H7 (cell line): ENCODE results near the gene RIN1. TPM values are rescaled to one million over a fixed set of nuclear protein-coding genes. Genes with fewer than 3 reads are reported as not detected.
A peak's percentile ranks its signal among the peaks of the same experiment; 100 is the strongest.
"Not testable (repeated sequence)": the region's sequence is repeated elsewhere in the genome, so short reads cannot be mapped to it uniquely, and the experiment has no call there.

ENCODE experiments used
- DNase-seq: peaks from one replicate; pipeline ENCODE4 v3.0.0; 2012
- H3K27me3 ChIP-seq: 2 replicates; pipeline ENCODE4 v1.6.0; 2011; ENCODE audit warnings: mild to moderate bottlenecking, low read length; ENCODE audit not compliant: control insufficient read depth, insufficient read depth
- H3K36me3 ChIP-seq: replicated peaks from 2 replicates; pipeline ENCODE4 v1.5.1; 2011; ENCODE audit warnings: low read length; ENCODE audit not compliant: control insufficient read depth, insufficient read depth
- H3K4me3 ChIP-seq: 2 replicates; pipeline ENCODE4 v1.5.1; 2011; ENCODE audit warnings: low read depth, mild to moderate bottlenecking, control low read depth, low read length, moderate library complexity; ENCODE audit not compliant: insufficient read depth
- total RNA-seq: library from RNA; depleted of rRNA; stranded (reverse); fragments of >200 nt; shearing (Covaris generic); gene quantifications from 2 replicates; pipeline ENCODE4 v1.2.3, GENCODE V29; 2014; rRNA removed

The RIN1 gene
- total RNA-seq = 7.2 and 9.6 TPM in 2 replicates

- peak; percentile 95 for DNase-seq
- Histone ChIP-seq H3K27me3 (peaks cover 1% of the 10 kb centered on the region; the same call in 1 of the 2 replicates), H3K36me3 (peaks cover 7% of the 10 kb centered on the region)
These were observed at the start of gene RIN1 for GRCh38 chr11:66336234-66337102. TSS of gene RIN1 (minus strand) at chr11:66336434. CDS start at chr11:66336402, 32 bp downstream.

GRCh38 chr11:66384316-66384715, 48.1 kb upstream of the RIN1 start:
- H3K27me3 ChIP-seq, H3K4me3 ChIP-seq, DNase-seq, H3K36me3 ChIP-seq: not testable (repeated sequence)

More at GRCh38 chr11:66336234-66337102, at the start of gene RIN1:
- H3K4me3 ChIP-seq = peak within 1 kb of the TSS; percentile 53

- not testable (repeated sequence) for H3K36me3 ChIP-seq, DNase-seq, H3K27me3 ChIP-seq, H3K4me3 ChIP-seq
These were observed 44.0 kb upstream of the RIN1 start for GRCh38 chr11:66380264-66380663.

GRCh38 chr11:66373690-66374287, 37.6 kb upstream of the RIN1 start:
- not testable (repeated sequence) for H3K27me3 ChIP-seq, H3K36me3 ChIP-seq, H3K4me3 ChIP-seq, DNase-seq

- Histone ChIP-seq H3K4me3 (no peak overlapping the region), H3K36me3 (peaks cover 13% of the 10 kb centered on the region), H3K27me3 (no peaks in the 10 kb centered on the region)
- no peak for DNase-seq
These were observed 37.0 kb upstream of the RIN1 start for GRCh38 chr11:66373265-66373664.

- Histone ChIP-seq H3K27me3 (no peaks in the 10 kb centered on the region), H3K4me3 (peak within 1 kb of the TSS; percentile 72), H3K36me3 (peaks cover 26% of the 10 kb centered on the region)
- peak; percentile 99 for DNase-seq
These were observed 35.6 kb upstream of the RIN1 start, which contains the start of gene SLC29A2 for GRCh38 chr11:66371627-66372415. TSS of gene SLC29A2 (minus strand) at chr11:66371760. CDS start at chr11:66371591, 169 bp downstream.

- Histone ChIP-seq H3K4me3 (peak overlapping the region; percentile 42; the same call in 1 of the 2 replicates), H3K27me3 (no peaks in the 10 kb centered on the region), H3K36me3 (peaks cover 35% of the 10 kb centered on the region)
- DNase-seq = peak; percentile 41
These were observed 33.0 kb upstream of the RIN1 start for GRCh38 chr11:66369073-66369894.

- Histone ChIP-seq H3K27me3 (no peaks in the 10 kb centered on the region), H3K36me3 (peaks cover 36% of the 10 kb centered on the region), H3K4me3 (no peak overlapping the region)
- DNase-seq = peak; percentile 18
These were observed 32.2 kb upstream of the RIN1 start for GRCh38 chr11:66368484-66368883.

GRCh38 chr11:66367561-66368312, 31.5 kb upstream of the RIN1 start:
- no peak for DNase-seq
- Histone ChIP-seq H3K4me3 (no peak overlapping the region), H3K27me3 (no peaks in the 10 kb centered on the region), H3K36me3 (peaks cover 42% of the 10 kb centered on the region)

GRCh38 chr11:66366844-66367477, 30.7 kb upstream of the RIN1 start:
- H3K4me3 ChIP-seq = no peak overlapping the region
- H3K27me3 ChIP-seq = no peaks in the 10 kb centered on the region
- peaks cover 45% of the 10 kb centered on the region for H3K36me3 ChIP-seq
- no peak for DNase-seq

GRCh38 chr11:66365711-66366619, 29.7 kb upstream of the RIN1 start:
- H3K36me3 ChIP-seq = peaks cover 45% of the 10 kb centered on the region
- H3K27me3 ChIP-seq = no peaks in the 10 kb centered on the region
- no peak overlapping the region for H3K4me3 ChIP-seq
- no peak for DNase-seq

- Histone ChIP-seq H3K4me3 (no peak overlapping the region), H3K36me3 (peaks cover 45% of the 10 kb centered on the region), H3K27me3 (no peaks in the 10 kb centered on the region)
- DNase-seq = peak; percentile 37
These were observed 28.9 kb upstream of the RIN1 start for GRCh38 chr11:66365166-66365565.
